SK-N-SH (cell line): ENCODE results near the gene CCNY. TPM values are rescaled to one million over a fixed set of nuclear protein-coding genes. Genes with fewer than 3 reads are reported as not detected.
A peak's percentile ranks its signal among the peaks of the same experiment; 100 is the strongest.

ENCODE experiments used
- CTCF ChIA-PET: fragments of 300-600, 350-600 bp; formaldehyde crosslinking; extraction: SDS; loops from one replicate; lab custom pipeline; 2021; lab: Yijun Ruan, JAX
- POLR2A ChIA-PET: fragments of 350-600 bp; sonication (Branson Sonifier 250); formaldehyde crosslinking; extraction: SDS; loops from one replicate; lab custom pipeline; 2020; ENCODE audit warnings: antibody characterized with exemption, inconsistent platforms; lab: Yijun Ruan, JAX
- DNase-seq: peaks from one replicate; pipeline ENCODE4 v3.0.0; 2012
- H2AFZ ChIP-seq: fragments of 200-600 bp; sonication (generic); 2 replicates; pipeline ENCODE4 v1.8.1; 2016; ENCODE audit warnings: antibody characterized with exemption, mild to moderate bottlenecking, low read depth
- H3F3A ChIP-seq: fragments of 200-600 bp; sonication (generic); replicated peaks from 2 replicates; pipeline ENCODE3; 2016; ENCODE audit warnings: antibody characterized with exemption, mild to moderate bottlenecking; ENCODE audit not compliant: insufficient read depth
- H3K27ac ChIP-seq, 2 experiments: fragments of 200-500 bp in 1 of 2; fragments of 200-600 bp in 1 of 2; sonication (Bioruptor generic) in 1 of 2; sonication (generic), shearing (Covaris generic) in 1 of 2; 2 replicates each; pipeline versions ENCODE4 v1.5.1 to v1.6.1; 2014 to 2016; ENCODE audit warnings: low read depth in 2 of 2, inconsistent platforms in 1 of 2, low read length in 1 of 2, mild to moderate bottlenecking in 1 of 2, mixed read lengths in 1 of 2
- H3K27me3 ChIP-seq: fragments of 200-600 bp; sonication (generic), shearing (Covaris generic); 2 replicates; pipeline ENCODE4 v1.6.1; 2016; ENCODE audit warnings: mixed run types; ENCODE audit not compliant: insufficient read depth
- H3K36me3 ChIP-seq, 2 experiments: fragments of 200-500 bp in 1 of 2; fragments of 200-600 bp in 1 of 2; sonication (Bioruptor generic) in 1 of 2; sonication (generic) in 1 of 2; replicated peaks in 1 of 2; 2 replicates each; pipeline versions ENCODE3 to v1.5.1; 2014 to 2016; ENCODE audit warnings: low read length in 1 of 2, mild to moderate bottlenecking in 1 of 2; ENCODE audit not compliant: insufficient read depth in 2 of 2, control insufficient read depth in 1 of 2
- H3K4me1 ChIP-seq, 2 experiments: fragments of 200-500 bp in 1 of 2; fragments of 200-600 bp in 1 of 2; sonication (Bioruptor generic) in 1 of 2; sonication (generic), shearing (Covaris generic) in 1 of 2; 2 replicates each; pipeline versions ENCODE4 v1.5.1 to v1.6.1; 2014 to 2016; ENCODE audit warnings: low read depth in 1 of 2, low read length in 1 of 2, mixed run types in 1 of 2; ENCODE audit not compliant: insufficient read depth in 2 of 2, control insufficient read depth in 1 of 2
- H3K4me2 ChIP-seq: fragments of 200-600 bp; sonication (generic), shearing (Covaris generic); 2 replicates; pipeline ENCODE4 v1.6.1; 2017; ENCODE audit warnings: mixed run types
- H3K4me3 ChIP-seq, 2 experiments: fragments of 200-500 bp in 1 of 2; fragments of 200-600 bp in 1 of 2; sonication (Bioruptor generic) in 1 of 2; sonication (generic), shearing (Covaris generic) in 1 of 2; 2 replicates each; pipeline versions ENCODE4 v1.5.1 to v1.8.1; 2014 to 2016; ENCODE audit warnings: low read depth in 2 of 2, inconsistent platforms in 1 of 2, low read length in 1 of 2, mild to moderate bottlenecking in 1 of 2, mixed read lengths in 1 of 2, moderate library complexity in 1 of 2
- H3K79me2 ChIP-seq: fragments of 200-600 bp; sonication (generic); 2 replicates; pipeline ENCODE4 v1.8.1; 2017; ENCODE audit warnings: mild to moderate bottlenecking; ENCODE audit not compliant: insufficient read depth
- H3K9ac ChIP-seq: fragments of 200-600 bp; sonication (generic); 2 replicates; pipeline ENCODE4 v1.6.1; 2017; ENCODE audit warnings: mixed run types
- H3K9me2 ChIP-seq: fragments of 200-600 bp; sonication (generic); 2 replicates; pipeline ENCODE4 v1.6.1; 2017; ENCODE audit warnings: mixed run types
- H3K9me3 ChIP-seq: fragments of 200-600 bp; sonication (generic); 2 replicates; pipeline ENCODE4 v1.6.1; 2017; ENCODE audit warnings: mixed run types, mild to moderate bottlenecking, moderate library complexity
- H4K20me1 ChIP-seq: fragments of 200-600 bp; sonication (generic); 2 replicates; pipeline ENCODE4 v1.6.1; 2017; ENCODE audit warnings: mild to moderate bottlenecking, mixed run types; ENCODE audit not compliant: insufficient read depth
- CHD2 ChIP-seq: fragments of 150-350 bp; IDR thresholded peaks from 2 replicates; pipeline ENCODE4 v1.6.1; 2018; ENCODE audit warnings: low read length; ENCODE audit not compliant: partially characterized antibody
- CTCF ChIP-seq: fragments of 200-600 bp; sonication (generic); IDR thresholded peaks from 2 replicates; pipeline ENCODE4 v1.6.1; 2017; ENCODE audit warnings: antibody characterized with exemption, mild to moderate bottlenecking, moderate library complexity
- EZH2phosphoT487 ChIP-seq: fragments of 200-600 bp; sonication (generic); IDR thresholded peaks from 2 replicates; pipeline ENCODE4 v1.6.1; 2017; ENCODE audit warnings: low read depth, mixed run types, mild to moderate bottlenecking, antibody characterized with exemption, moderate library complexity, borderline replicate concordance
- FOSL2 ChIP-seq: IDR thresholded peaks from 2 replicates; pipeline ENCODE4 v1.4.0; 2012; ENCODE audit warnings: low read depth, mild to moderate bottlenecking, moderate library complexity, borderline replicate concordance
- FOXM1 ChIP-seq: IDR thresholded peaks from 2 replicates; pipeline ENCODE4 v1.4.0; 2012; ENCODE audit warnings: low read depth, mild to moderate bottlenecking
- GABPA ChIP-seq: IDR thresholded peaks from 2 replicates; pipeline ENCODE4 v1.4.0; 2012; ENCODE audit warnings: low read depth, mild to moderate bottlenecking
- MAX ChIP-seq: IDR thresholded peaks from 2 replicates; pipeline ENCODE4 v1.4.0; 2012; ENCODE audit warnings: low read depth
- MEF2A ChIP-seq: IDR thresholded peaks from 2 replicates; pipeline ENCODE4 v1.4.0; 2012; ENCODE audit warnings: low read depth, borderline replicate concordance
- NFIC ChIP-seq: IDR thresholded peaks from 2 replicates; pipeline ENCODE4 v1.4.0; 2012; ENCODE audit warnings: borderline replicate concordance
- NRF1 ChIP-seq: IDR thresholded peaks from 2 replicates; pipeline ENCODE4 v1.6.1; 2012; ENCODE audit warnings: low read depth, mild to moderate bottlenecking, low read length
- RCOR1 ChIP-seq: fragments of 150-350 bp; IDR thresholded peaks from 2 replicates; pipeline ENCODE4 v1.6.1; 2017; ENCODE audit warnings: antibody characterized with exemption, low read length
- REST ChIP-seq: IDR thresholded peaks from 2 replicates; pipeline ENCODE4 v1.6.1; 2012; ENCODE audit warnings: mild to moderate bottlenecking, low read depth, low read length, moderate library complexity
- RXRA ChIP-seq: IDR thresholded peaks from 2 replicates; pipeline ENCODE4 v1.4.0; 2012; ENCODE audit warnings: low read depth, mild to moderate bottlenecking, borderline replicate concordance
- SIN3A ChIP-seq: IDR thresholded peaks from 2 replicates; pipeline ENCODE4 v1.6.1; 2012; ENCODE audit warnings: low read depth, mild to moderate bottlenecking, low read length, moderate library complexity, borderline replicate concordance
- TAF1 ChIP-seq: IDR thresholded peaks from 2 replicates; pipeline ENCODE4 v1.6.1; 2012; ENCODE audit warnings: low read depth, mild to moderate bottlenecking, low read length, moderate library complexity, borderline replicate concordance
- TCF12 ChIP-seq: IDR thresholded peaks from 2 replicates; pipeline ENCODE4 v1.4.0; 2012
- TEAD4 ChIP-seq: IDR thresholded peaks from 2 replicates; pipeline ENCODE4 v1.4.0; 2012; ENCODE audit warnings: mild to moderate bottlenecking, borderline replicate concordance; ENCODE audit not compliant: insufficient read depth
- USF2 ChIP-seq: fragments of 150-350 bp; IDR thresholded peaks from 2 replicates; pipeline ENCODE4 v1.6.1; 2017; ENCODE audit warnings: antibody characterized with exemption, low read length, low read depth, borderline replicate concordance
- ZBTB33 ChIP-seq: IDR thresholded peaks from 2 replicates; pipeline ENCODE4 v1.4.0; 2012; ENCODE audit warnings: low read depth, borderline replicate concordance
- WGBS: methylation state at CpG from one replicate; pipeline ENCODE4 v1.1.6; 2017; ENCODE audit warnings: low lambda C conversion rate; 5-methylcytosine and 5-hydroxymethylcytosine counted together
- polyA plus RNA-seq, 3 experiments: library from polyadenylated mRNA; depleted of rRNA; stranded (reverse); fragments of >200 nt; gene quantifications; 2 replicates each; pipeline ENCODE4 v1.2.3, GENCODE V29; 2012

CCNY gene
- polyA plus RNA-seq, 1 of the 3 experiments (the other 2 are of a cell fraction) = 29.4 TPM

- TF ChIP-seq USF2 (no peak), TCF12 (peak; percentile 96), SIN3A (0 out of 2 replicates have a peak, but pooled peaks have one; percentile 29), CHD2 (peak; percentile 81), TEAD4 (no peak), CTCF (no peak), MEF2A (no peak), FOSL2 (no peak)
- TF ChIP-seq, all 33 proteins: peak for 12
These were observed 97.6 kb downstream of the CCNY start (continued) for GRCh38 chr10:35433851-35434426.

GRCh38 chr10:35434533-35434932, 98.2 kb downstream of the CCNY start:
- peaks cover 5% of the 10 kb centered on the region for H3F3A ChIP-seq
- POLR2A ChIA-PET = no interaction called here
- H4K20me1 ChIP-seq = peaks cover 57% of the 10 kb centered on the region

More at GRCh38 chr10:35434533-35434932, 98.2 kb downstream of the CCNY start:
- Histone ChIP-seq H3K9ac (no peak overlapping the region), H3K36me3 (peaks cover 0 to 7% of the 10 kb centered on the region in 2 experiments), H3K4me2 (no peak overlapping the region), H3K27me3 (no peaks in the 10 kb centered on the region), H3K27ac (peak overlapping the region in 1 of 2 experiments; percentile 70; a peak in 2 of 4 replicates)
- DNase-seq = no peak
- CTCF ChIA-PET = no interaction called here
- TF ChIP-seq MEF2A (no peak), EZH2phosphoT487 (no peak), RXRA (no peak), NFIC (no peak), MAX (no peak), GABPA (no peak), REST (no peak), RCOR1 (no peak), FOXM1 (no peak), TAF1 (no peak), ZBTB33 (no peak), NRF1 (no peak), USF2 (no peak)
- TF ChIP-seq, all 33 proteins: peak for 0
- WGBS = 97% methylated on average over 1 of the region's 1 CpG
- H3K9me3 ChIP-seq = no peaks in the 10 kb centered on the region
- no peak overlapping the region for H3K4me3 ChIP-seq
- peaks cover 7 to 19% of the 10 kb centered on the region in 2 experiments; a peak in 3 of 4 replicates for H3K4me1 ChIP-seq
- no peak overlapping the region for H2AFZ ChIP-seq
- H3K9me2 ChIP-seq = no peaks in the 10 kb centered on the region
- H3K79me2 ChIP-seq = peaks cover 94% of the 10 kb centered on the region
